Lower leg skin (tissue), 4 donors: ENCODE measurements around the gene DDX1. TPM values are rescaled to one million over a fixed set of nuclear protein-coding genes. Genes with fewer than 3 reads are reported as not detected.
A peak's percentile ranks its signal among the peaks of the same experiment; 100 is the strongest.
"Not testable (repeated sequence)": the region's sequence is repeated elsewhere in the genome, so short reads cannot be mapped to it uniquely, and the experiment has no call there.

ENCODE experiments used
- DNase-seq, 2 donors: peaks; one replicate each; pipeline ENCODE4 v3.0.0-alpha.2; 2019; ENCODE audit warnings: low spot score in 2 of 2
- H3K4me3 ChIP-seq: fragments of 200-600 bp; sonication (generic); 2 replicates; pipeline ENCODE4 v1.5.1; 2017; ENCODE audit warnings: mild to moderate bottlenecking, low read depth; ENCODE audit not compliant: poor library complexity, severe bottlenecking
- POLR2A ChIP-seq, 2 donors: fragments of 450-650 bp; IDR thresholded peaks; one replicate each; pipeline ENCODE4 v1.6.1; 2016 to 2017; ENCODE audit warnings: antibody characterized with exemption in 2 of 2, mild to moderate bottlenecking in 1 of 2, moderate library complexity in 1 of 2
- WGBS, 2 donors: methylation state at CpG; one replicate each; pipeline ENCODE4 v1.1.5; 2018; 5-methylcytosine and 5-hydroxymethylcytosine counted together
- intact Hi-C: fragments of 100-400 bp; cut with DNase I; formaldehyde crosslinking; loops from one replicate; pipeline ENCODE4 v1.15.0; 2023; ENCODE audit warnings: low total_unique reads
- total RNA-seq, 4 donors: library from RNA; depleted of rRNA; stranded (reverse); fragments of >200 nt; gene quantifications; one replicate each; pipeline ENCODE4 v1.1.0, GENCODE V29; 2016
- TF ChIP-seq, protein P1 (sequence below), 3 donors: fragments of 450-650 bp; IDR thresholded peaks; one replicate each; pipeline ENCODE4 v1.5.1; 2016; ENCODE audit warnings: antibody characterized with exemption in 3 of 3, mild to moderate bottlenecking in 3 of 3, moderate library complexity in 2 of 3

Gene DDX1
- 10 to 100 TPM; 38.8 to 55.5 (median 44.4) TPM for total RNA-seq

DNA sequence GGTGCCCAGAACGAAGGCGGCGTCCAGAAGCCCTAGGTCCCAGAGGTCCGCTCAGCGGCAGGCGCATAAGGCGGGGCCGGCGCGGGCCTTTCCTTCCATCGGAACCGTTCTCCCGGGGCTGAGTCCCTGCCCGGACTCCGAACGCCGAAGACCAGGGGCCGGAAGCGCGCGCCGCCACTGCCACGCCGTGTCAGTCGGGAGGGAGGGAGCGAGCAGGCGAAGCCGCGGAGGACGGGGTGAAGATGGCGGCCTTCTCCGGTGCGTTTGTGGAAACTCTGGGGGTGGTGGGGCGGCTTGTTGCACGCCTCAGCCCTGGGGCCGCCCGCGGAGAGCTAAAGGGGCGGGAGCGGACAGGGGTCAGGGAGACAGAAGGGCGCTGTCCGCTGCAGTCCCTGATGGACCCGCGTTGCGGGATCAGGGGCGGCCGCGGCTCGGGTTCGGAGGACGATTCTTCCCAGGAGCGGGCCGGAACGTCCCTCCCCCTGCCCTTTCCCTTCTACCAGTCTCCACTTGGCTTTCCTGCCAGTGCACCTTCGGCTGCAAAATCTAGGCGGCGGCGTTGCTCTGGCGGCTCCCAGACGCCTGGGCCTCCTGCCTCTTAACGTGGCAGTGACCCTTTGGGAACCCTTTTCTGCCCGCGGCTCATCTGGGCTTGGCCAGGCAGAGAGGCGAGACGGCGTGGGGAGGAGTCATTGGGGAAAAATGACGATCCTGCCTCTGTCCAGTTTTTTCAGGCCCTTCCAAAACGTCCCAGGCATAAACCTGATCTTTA, at the start of gene DDX1:
Gene DDX1 (plus strand): TSS at position 177 of the 772 bp plus-strand sequence. CDS start 66 bp downstream, at position 243.
- peak; percentile 73 to 97 for DNase-seq
- WGBS, 2 donors, result 1% methylated on average over 46 to 49 of the region's 68 CpGs

DNA sequence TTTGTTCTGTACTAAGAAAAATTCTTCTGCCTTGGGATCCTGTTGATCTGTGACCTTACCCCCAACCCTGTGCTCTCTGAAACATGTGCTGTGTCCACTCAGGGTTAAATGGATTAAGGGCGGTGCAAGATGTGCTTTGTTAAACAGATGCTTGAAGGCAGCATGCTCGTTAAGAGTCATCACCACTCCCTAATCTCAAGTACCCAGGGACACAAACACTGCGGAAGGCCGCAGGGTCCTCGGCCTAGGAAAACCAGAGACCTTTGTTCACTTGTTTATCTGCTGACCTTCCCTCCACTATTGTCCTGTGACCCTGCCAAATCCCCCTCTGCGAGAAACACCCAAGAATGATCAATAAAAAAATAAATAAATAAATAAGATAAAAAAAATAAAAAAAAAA, 49.4 kb upstream of the DDX1 start:
- H3K4me3 ChIP-seq, intact Hi-C loops, DNase-seq: not testable (repeated sequence)
- 59 to 81% methylated on average over 1 to 4 of the region's 6 CpGs for whole genome bisulfite sequencing, 2 donors

More for the DNA sequence above, at the start of gene DDX1:
- peak within 1 kb of the TSS; percentile 94 for H3K4me3 ChIP-seq
- intact Hi-C loops, result no loop called here
- TF ChIP-seq POLR2A (IDR thresholded peaks at IDR 0.05), result no peak
- TF ChIP-seq, protein P1, sequence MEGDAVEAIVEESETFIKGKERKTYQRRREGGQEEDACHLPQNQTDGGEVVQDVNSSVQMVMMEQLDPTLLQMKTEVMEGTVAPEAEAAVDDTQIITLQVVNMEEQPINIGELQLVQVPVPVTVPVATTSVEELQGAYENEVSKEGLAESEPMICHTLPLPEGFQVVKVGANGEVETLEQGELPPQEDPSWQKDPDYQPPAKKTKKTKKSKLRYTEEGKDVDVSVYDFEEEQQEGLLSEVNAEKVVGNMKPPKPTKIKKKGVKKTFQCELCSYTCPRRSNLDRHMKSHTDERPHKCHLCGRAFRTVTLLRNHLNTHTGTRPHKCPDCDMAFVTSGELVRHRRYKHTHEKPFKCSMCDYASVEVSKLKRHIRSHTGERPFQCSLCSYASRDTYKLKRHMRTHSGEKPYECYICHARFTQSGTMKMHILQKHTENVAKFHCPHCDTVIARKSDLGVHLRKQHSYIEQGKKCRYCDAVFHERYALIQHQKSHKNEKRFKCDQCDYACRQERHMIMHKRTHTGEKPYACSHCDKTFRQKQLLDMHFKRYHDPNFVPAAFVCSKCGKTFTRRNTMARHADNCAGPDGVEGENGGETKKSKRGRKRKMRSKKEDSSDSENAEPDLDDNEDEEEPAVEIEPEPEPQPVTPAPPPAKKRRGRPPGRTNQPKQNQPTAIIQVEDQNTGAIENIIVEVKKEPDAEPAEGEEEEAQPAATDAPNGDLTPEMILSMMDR (IDR thresholded peaks at IDR 0.05), result no peak

DNA sequence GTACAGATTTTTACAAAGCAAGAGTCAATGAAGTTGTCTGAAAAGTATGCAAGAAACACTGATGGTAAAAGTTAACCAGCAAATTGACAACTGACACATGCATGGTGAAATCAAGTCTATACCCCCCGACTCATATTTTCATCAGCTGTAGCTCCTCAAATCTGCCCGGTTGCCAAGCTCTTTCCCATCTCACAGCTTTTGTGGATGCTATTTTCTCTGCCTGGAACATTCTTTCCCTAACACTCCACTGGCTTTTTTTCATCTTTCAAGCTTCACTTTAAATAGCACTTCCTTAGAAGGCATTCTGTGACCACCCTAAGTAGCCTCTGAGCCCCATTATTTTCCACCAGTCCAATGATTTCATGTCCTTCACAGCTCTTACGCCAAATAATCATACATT, 48.6 kb upstream of the DDX1 start:
- DNase-seq, result no peak
- no peak overlapping the region for H3K4me3 ChIP-seq
- WGBS, 2 donors, result 86% methylated on average over 3 of the region's 3 CpGs
- intact Hi-C loops, result no loop called here
- TF ChIP-seq, protein P1 (IDR thresholded peaks at IDR 0.05), result no peak
- TF ChIP-seq POLR2A (IDR thresholded peaks at IDR 0.05), result no peak

GRCh38 chr2:15543541-15543940, 48.1 kb upstream of the DDX1 start:
- H3K4me3 ChIP-seq, result no peak overlapping the region
- 93 to 96% methylated on average over 6 of the region's 6 CpGs for WGBS, 2 donors
- no peak for DNase-seq
- intact Hi-C loops, result no loop called here
- no peak for TF ChIP-seq POLR2A (IDR thresholded peaks at IDR 0.05)

DNA sequence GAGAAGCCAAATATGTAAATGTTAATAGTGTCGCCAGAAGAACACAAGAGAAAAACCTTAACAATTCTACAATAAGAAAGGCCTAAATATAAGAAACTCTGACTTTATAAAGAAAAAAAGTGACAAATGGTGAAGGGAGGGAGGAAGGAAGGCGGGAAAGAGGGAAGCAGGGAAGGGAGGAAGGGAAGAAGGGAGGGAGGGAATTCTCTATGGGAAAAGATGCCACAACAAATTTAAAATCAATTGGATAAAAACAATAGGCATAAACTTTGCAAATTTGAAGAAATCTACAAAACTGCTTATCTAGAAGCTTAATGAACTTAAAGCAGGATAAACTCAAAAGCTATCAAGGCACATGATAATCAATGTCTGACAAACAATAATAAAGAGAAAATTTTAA, 47.4 kb upstream of the DDX1 start:
- intact Hi-C loops, result no loop called here
- WGBS, 2 donors, result 88 to 96% methylated on average over 2 of the region's 2 CpGs
- no peak overlapping the region for H3K4me3 ChIP-seq
- DNase-seq, result no peak
- TF ChIP-seq, protein P1 (IDR thresholded peaks at IDR 0.05), result no peak
- no peak for TF ChIP-seq POLR2A (IDR thresholded peaks at IDR 0.05)

DNA sequence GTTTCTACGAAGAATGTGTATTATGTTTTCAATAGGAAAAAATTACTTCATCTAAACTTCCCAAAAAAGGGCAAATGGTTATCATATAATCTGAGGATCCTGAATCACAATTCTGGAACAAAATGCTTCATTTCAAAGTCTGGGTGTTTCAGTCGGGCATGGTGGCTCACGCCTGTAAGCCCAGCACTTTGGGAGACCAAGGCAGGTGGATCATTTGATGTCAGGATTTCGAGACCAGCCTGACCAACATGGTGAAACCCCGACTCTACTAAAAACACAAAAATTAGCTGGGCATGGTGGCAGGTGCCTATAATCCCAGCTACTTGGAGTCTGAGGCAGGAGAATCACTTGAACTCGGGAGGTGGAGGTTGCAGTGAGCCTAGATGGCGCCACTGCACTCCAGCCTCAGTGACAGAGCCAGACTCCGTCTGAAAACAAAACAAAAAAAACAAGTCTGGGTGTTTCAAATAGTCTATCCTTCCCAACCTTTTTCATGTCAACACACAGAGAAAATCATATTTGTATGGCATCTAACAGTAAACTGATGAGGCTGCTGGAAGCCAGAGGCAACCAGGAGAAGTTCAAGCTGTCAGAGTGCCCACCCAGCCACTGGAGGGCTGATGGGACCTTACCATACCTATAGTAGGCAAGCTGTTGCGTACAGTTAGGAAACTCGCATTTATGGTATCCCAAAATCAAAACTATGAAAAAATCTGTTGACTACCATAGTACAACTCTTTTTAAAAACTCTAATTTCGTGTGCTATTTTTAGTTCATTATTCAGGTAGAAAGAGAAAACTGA, 45.2 kb upstream of the DDX1 start:
- DNase-seq, result no peak
- TF ChIP-seq POLR2A (IDR thresholded peaks at IDR 0.05), result no peak
- TF ChIP-seq, protein P1 (IDR thresholded peaks at IDR 0.05), result no peak
- H3K4me3 ChIP-seq, result no peak overlapping the region
- intact Hi-C loops, result no loop called here
- WGBS, 2 donors, result 75% methylated on average over 11 of the region's 11 CpGs
